Omental fat pad (tissue), 4 donors: Measurements from ENCODE around the gene PDZK1IP1. TPM values are rescaled to one million over a fixed set of nuclear protein-coding genes. Genes with fewer than 3 reads are reported as not detected.

Experiments used
- ATAC-seq: fragments of 150-250 bp; one replicate; pipeline ENCODE4 v1.9.1; 2016; ENCODE audit warnings: mild to moderate bottlenecking, moderate library complexity; ENCODE audit not compliant: low FRiP score
- DNase-seq: peaks from one replicate; pipeline ENCODE4 v3.0.0-alpha.2; 2019; ENCODE audit warnings: low spot score
- total RNA-seq, 4 donors: library from RNA; depleted of rRNA; stranded (reverse); fragments of >200 nt; gene quantifications; one replicate each; pipeline ENCODE4 v1.1.0, GENCODE V29; 2016
- TF ChIP-seq, protein P1 (sequence below), 3 donors: fragments of 450-650 bp; IDR thresholded peaks; one replicate each; pipeline ENCODE4 v1.5.1; 2016 to 2017; ENCODE audit warnings: antibody characterized with exemption in 3 of 3, mild to moderate bottlenecking in 3 of 3, moderate library complexity in 2 of 3

Gene PDZK1IP1
- total RNA-seq, 4 donors from 2014 or later, result 2.8 to 131 (median 25.3) TPM

- TF ChIP-seq, protein P1, sequence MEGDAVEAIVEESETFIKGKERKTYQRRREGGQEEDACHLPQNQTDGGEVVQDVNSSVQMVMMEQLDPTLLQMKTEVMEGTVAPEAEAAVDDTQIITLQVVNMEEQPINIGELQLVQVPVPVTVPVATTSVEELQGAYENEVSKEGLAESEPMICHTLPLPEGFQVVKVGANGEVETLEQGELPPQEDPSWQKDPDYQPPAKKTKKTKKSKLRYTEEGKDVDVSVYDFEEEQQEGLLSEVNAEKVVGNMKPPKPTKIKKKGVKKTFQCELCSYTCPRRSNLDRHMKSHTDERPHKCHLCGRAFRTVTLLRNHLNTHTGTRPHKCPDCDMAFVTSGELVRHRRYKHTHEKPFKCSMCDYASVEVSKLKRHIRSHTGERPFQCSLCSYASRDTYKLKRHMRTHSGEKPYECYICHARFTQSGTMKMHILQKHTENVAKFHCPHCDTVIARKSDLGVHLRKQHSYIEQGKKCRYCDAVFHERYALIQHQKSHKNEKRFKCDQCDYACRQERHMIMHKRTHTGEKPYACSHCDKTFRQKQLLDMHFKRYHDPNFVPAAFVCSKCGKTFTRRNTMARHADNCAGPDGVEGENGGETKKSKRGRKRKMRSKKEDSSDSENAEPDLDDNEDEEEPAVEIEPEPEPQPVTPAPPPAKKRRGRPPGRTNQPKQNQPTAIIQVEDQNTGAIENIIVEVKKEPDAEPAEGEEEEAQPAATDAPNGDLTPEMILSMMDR (IDR thresholded peaks at IDR 0.05), result no peak
- DNase-seq (no peak), ATAC-seq (no peak)
Observed at GRCh38 chr1:47137925-47138615, 51.8 kb downstream of the PDZK1IP1 start.

GRCh38 chr1:47137198-47137597 lies 52.6 kb downstream of the PDZK1IP1 start, which contains the start of gene CYP4A22:
TSS of gene CYP4A22 (plus strand) at chr1:47137441. CDS start at chr1:47137486, 45 bp downstream.
- no peak for ATAC-seq
- TF ChIP-seq, protein P1 (IDR thresholded peaks at IDR 0.05), result no peak
- DNase-seq, result no peak

Other genes with a start within 250 kb of the PDZK1IP1 start
- gene CYP4A11, start 248.6 kb downstream of the PDZK1IP1 start, total RNA-seq, result under 1 TPM in 1 of 4 donors, not detected in 3; 0.79 TPM
- gene CYP4X1, start 166.4 kb downstream of the PDZK1IP1 start, total RNA-seq, result 10 to 100 TPM in 3 of 4 donors, 1 to 10 TPM in 1; 6.5 to 46.0 (median 16.3) TPM
- gene CYP4Z1, start 122.8 kb downstream of the PDZK1IP1 start, total RNA-seq, result 10 to 100 TPM in 1 of 4 donors, 1 to 10 TPM in 3; 2.5 to 14.0 (median 4.8) TPM
- 1 to 10 TPM in 2 of 4 donors, under 1 TPM in 2; 0.72 to 5.8 (median 0.97) TPM for gene CYP4A22, start 52.6 kb downstream of the PDZK1IP1 start, total RNA-seq
- 10 to 100 TPM in 1 of 4 donors, 1 to 10 TPM in 3; 2.4 to 21.1 (median 5.1) TPM for gene TAL1, start 42.2 kb upstream of the PDZK1IP1 start, total RNA-seq
- 1 to 10 TPM; 1.0 to 2.2 (median 1.3) TPM for gene STIL, start 124.1 kb upstream of the PDZK1IP1 start, total RNA-seq
- 100 to 1,000 TPM in 3 of 4 donors, 10 to 100 TPM in 1; 96.9 to 120 (median 112) TPM for gene CMPK1, start 143.8 kb upstream of the PDZK1IP1 start, total RNA-seq
- gene FOXE3, start 226.2 kb upstream of the PDZK1IP1 start, total RNA-seq, result not detected
- gene FOXD2, start 248.0 kb upstream of the PDZK1IP1 start, total RNA-seq, result under 1 TPM in 2 of 4 donors, not detected in 2; 0.12 to 0.16 TPM